HepG2 (cell line): ENCODE data around the gene PPP4R3A. TPM values are rescaled to one million over a fixed set of nuclear protein-coding genes. Genes with fewer than 3 reads are reported as not detected.

Source experiments
- ATF7 ChIP-seq, 2 experiments: fragments of 450-650 bp in 1 of 2; sonication (generic) in 1 of 2; formaldehyde crosslinking in 1 of 2; IDR thresholded peaks; 2 replicates each; pipeline versions ENCODE4 v1.4.0 to v1.6.1; 2016 to 2020; ENCODE audit warnings: antibody characterized with exemption in 1 of 2, mild to moderate bottlenecking in 1 of 2, missing genetic modification reagents in 1 of 2
- PTBP1 ChIP-seq: fragments of 200-400 bp; formaldehyde crosslinking; IDR thresholded peaks from 2 replicates; pipeline ENCODE4 v1.6.1; 2018; ENCODE audit warnings: low read length, low read depth; ENCODE audit not compliant: poor library complexity, severe bottlenecking
- REPIN1 ChIP-seq: sonication (generic); formaldehyde crosslinking; IDR thresholded peaks from 2 replicates; pipeline ENCODE4 v1.8.0; 2022; ENCODE audit warnings: missing genetic modification reagents, low read depth, mild to moderate bottlenecking, borderline replicate concordance
- ZNF224 ChIP-seq: sonication (generic); formaldehyde crosslinking; IDR thresholded peaks from 2 replicates; pipeline ENCODE4 v1.5.0; 2020; ENCODE audit warnings: mild to moderate bottlenecking, missing genetic modification reagents
- ZNF335 ChIP-seq: sonication (generic); formaldehyde crosslinking; IDR thresholded peaks from 2 replicates; pipeline ENCODE4 v1.4.0; 2020; ENCODE audit warnings: missing genetic modification reagents
- ZNF530 ChIP-seq: sonication (generic); formaldehyde crosslinking; IDR thresholded peaks from 2 replicates; pipeline ENCODE4 v1.5.0; 2020; ENCODE audit warnings: low read depth, mild to moderate bottlenecking, missing genetic modification reagents
- ZNF546 ChIP-seq: sonication (generic); formaldehyde crosslinking; conservative IDR thresholded peaks from 2 replicates; pipeline ENCODE4 v1.8.1; 2023; ENCODE audit warnings: mild to moderate bottlenecking, missing genetic modification reagents
- polyA plus RNA-seq, 8 experiments: library from polyadenylated mRNA; depleted of rRNA in 3 of 8; stranded (reverse) in 7 of 8; unstranded in 1 of 8; fragments of >200 nt; fragmentation: Illumina TruSeq in 4 of 8; extraction: Trizol in 4 of 8; gene quantifications; 2 replicates each; pipeline versions ENCODE4 v1.2.1 to v1.2.3, GENCODE V29; 2011 to 2016; ENCODE audit warnings: low read depth in 4 of 8, missing spikeins in 1 of 8, mixed read lengths in 1 of 8; ENCODE audit not compliant: insufficient read depth in 1 of 8
- total RNA-seq, 5 experiments: library from RNA; depleted of rRNA; stranded (reverse); fragments of >200 nt; fragmentation: Illumina TruSeq; extraction: Trizol; gene quantifications; 2 replicates each; pipeline ENCODE4 v1.2.3, GENCODE V29; 2016; ENCODE audit warnings: low read depth in 1 of 5
- TF ChIP-seq, protein P1 (sequence below): sonication (generic); formaldehyde crosslinking; IDR thresholded peaks from 2 replicates; pipeline ENCODE4 v1.4.0; 2020; ENCODE audit warnings: mild to moderate bottlenecking, missing genetic modification reagents
- TF ChIP-seq, protein P2 (sequence below): sonication (generic); formaldehyde crosslinking; IDR thresholded peaks from 2 replicates; pipeline ENCODE4 v1.4.0; 2020; ENCODE audit warnings: missing genetic modification reagents, borderline replicate concordance
- TF ChIP-seq, protein P3 (sequence below): IDR thresholded peaks from 2 replicates; pipeline ENCODE4 v1.6.1; 2012; ENCODE audit warnings: low read length, improper control_type of control experiment
- TF ChIP-seq, protein P4 (sequence below): sonication (generic); formaldehyde crosslinking; IDR thresholded peaks from 2 replicates; pipeline ENCODE4 v1.4.0; 2020; ENCODE audit warnings: missing genetic modification reagents, borderline replicate concordance

PPP4R3A gene
- total and polyA plus RNA-seq, 2 of the 13 experiments (the other 11 are each of a cell fraction or from before 2014, with no cell fraction given) = 22.5 to 57.4 TPM

DNA sequence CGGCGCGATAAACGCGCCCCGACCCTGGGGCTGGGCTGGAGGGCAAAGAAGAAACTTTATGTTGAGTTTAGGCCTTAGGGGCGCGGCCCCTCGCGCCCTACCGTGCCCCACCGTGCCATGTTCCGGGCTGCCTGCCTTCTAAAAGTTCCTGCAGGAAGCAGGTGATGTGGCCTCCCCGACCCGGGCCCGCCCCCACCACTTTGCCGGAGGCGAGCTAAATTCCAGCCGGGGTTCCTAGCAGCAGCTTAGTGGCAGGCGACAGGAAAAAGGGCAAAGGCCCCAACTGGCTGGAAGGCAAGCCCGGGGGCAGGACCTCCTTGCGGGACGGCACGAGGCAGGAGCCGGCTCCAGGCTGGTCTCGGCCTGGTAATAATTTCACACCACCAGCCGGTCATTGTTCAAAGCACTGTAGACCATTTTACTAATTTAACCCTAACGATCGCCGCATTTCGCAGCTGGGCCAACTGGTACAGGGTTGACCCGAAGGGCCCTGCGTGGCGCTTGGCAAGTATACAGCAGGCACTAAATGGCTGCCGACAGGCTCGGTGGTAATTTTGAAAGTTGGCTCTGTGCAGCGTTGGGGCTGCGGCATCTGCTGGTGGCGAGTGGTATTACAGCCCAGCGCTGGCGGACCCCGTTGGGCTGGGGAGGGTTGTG is 91.6 kb downstream of the PPP4R3A start (continued):
- TF ChIP-seq, protein P1, sequence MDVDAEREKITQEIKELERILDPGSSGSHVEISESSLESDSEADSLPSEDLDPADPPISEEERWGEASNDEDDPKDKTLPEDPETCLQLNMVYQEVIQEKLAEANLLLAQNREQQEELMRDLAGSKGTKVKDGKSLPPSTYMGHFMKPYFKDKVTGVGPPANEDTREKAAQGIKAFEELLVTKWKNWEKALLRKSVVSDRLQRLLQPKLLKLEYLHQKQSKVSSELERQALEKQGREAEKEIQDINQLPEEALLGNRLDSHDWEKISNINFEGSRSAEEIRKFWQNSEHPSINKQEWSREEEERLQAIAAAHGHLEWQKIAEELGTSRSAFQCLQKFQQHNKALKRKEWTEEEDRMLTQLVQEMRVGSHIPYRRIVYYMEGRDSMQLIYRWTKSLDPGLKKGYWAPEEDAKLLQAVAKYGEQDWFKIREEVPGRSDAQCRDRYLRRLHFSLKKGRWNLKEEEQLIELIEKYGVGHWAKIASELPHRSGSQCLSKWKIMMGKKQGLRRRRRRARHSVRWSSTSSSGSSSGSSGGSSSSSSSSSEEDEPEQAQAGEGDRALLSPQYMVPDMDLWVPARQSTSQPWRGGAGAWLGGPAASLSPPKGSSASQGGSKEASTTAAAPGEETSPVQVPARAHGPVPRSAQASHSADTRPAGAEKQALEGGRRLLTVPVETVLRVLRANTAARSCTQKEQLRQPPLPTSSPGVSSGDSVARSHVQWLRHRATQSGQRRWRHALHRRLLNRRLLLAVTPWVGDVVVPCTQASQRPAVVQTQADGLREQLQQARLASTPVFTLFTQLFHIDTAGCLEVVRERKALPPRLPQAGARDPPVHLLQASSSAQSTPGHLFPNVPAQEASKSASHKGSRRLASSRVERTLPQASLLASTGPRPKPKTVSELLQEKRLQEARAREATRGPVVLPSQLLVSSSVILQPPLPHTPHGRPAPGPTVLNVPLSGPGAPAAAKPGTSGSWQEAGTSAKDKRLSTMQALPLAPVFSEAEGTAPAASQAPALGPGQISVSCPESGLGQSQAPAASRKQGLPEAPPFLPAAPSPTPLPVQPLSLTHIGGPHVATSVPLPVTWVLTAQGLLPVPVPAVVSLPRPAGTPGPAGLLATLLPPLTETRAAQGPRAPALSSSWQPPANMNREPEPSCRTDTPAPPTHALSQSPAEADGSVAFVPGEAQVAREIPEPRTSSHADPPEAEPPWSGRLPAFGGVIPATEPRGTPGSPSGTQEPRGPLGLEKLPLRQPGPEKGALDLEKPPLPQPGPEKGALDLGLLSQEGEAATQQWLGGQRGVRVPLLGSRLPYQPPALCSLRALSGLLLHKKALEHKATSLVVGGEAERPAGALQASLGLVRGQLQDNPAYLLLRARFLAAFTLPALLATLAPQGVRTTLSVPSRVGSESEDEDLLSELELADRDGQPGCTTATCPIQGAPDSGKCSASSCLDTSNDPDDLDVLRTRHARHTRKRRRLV (CRISPR knock-in tag) = no peak
- TF ChIP-seq, protein P2, sequence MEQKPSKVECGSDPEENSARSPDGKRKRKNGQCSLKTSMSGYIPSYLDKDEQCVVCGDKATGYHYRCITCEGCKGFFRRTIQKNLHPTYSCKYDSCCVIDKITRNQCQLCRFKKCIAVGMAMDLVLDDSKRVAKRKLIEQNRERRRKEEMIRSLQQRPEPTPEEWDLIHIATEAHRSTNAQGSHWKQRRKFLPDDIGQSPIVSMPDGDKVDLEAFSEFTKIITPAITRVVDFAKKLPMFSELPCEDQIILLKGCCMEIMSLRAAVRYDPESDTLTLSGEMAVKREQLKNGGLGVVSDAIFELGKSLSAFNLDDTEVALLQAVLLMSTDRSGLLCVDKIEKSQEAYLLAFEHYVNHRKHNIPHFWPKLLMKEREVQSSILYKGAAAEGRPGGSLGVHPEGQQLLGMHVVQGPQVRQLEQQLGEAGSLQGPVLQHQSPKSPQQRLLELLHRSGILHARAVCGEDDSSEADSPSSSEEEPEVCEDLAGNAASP (CRISPR knock-in tag) = 0 out of 2 replicates have a peak, but pooled peaks have one; percentile 21
- TF ChIP-seq ZNF224 (CRISPR knock-in tag) (peak; percentile 57; the same call in 1 of the 2 replicates), PTBP1 (no peak), ZNF530 (no peak), REPIN1 (no peak), ATF7 (IDR thresholded peaks at IDR 0.05) (no peak), ATF7 (CRISPR knock-in tag; IDR thresholded peaks at IDR 0.05) (0 out of 2 replicates have a peak, but pooled peaks have one; percentile 29), ZNF546 (CRISPR knock-in tag) (no peak), ZNF335 (CRISPR knock-in tag) (no peak)
- TF ChIP-seq, protein P3, sequence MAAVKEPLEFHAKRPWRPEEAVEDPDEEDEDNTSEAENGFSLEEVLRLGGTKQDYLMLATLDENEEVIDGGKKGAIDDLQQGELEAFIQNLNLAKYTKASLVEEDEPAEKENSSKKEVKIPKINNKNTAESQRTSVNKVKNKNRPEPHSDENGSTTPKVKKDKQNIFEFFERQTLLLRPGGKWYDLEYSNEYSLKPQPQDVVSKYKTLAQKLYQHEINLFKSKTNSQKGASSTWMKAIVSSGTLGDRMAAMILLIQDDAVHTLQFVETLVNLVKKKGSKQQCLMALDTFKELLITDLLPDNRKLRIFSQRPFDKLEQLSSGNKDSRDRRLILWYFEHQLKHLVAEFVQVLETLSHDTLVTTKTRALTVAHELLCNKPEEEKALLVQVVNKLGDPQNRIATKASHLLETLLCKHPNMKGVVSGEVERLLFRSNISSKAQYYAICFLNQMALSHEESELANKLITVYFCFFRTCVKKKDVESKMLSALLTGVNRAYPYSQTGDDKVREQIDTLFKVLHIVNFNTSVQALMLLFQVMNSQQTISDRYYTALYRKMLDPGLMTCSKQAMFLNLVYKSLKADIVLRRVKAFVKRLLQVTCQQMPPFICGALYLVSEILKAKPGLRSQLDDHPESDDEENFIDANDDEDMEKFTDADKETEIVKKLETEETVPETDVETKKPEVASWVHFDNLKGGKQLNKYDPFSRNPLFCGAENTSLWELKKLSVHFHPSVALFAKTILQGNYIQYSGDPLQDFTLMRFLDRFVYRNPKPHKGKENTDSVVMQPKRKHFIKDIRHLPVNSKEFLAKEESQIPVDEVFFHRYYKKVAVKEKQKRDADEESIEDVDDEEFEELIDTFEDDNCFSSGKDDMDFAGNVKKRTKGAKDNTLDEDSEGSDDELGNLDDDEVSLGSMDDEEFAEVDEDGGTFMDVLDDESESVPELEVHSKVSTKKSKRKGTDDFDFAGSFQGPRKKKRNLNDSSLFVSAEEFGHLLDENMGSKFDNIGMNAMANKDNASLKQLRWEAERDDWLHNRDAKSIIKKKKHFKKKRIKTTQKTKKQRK = no peak
- TF ChIP-seq, protein P4, sequence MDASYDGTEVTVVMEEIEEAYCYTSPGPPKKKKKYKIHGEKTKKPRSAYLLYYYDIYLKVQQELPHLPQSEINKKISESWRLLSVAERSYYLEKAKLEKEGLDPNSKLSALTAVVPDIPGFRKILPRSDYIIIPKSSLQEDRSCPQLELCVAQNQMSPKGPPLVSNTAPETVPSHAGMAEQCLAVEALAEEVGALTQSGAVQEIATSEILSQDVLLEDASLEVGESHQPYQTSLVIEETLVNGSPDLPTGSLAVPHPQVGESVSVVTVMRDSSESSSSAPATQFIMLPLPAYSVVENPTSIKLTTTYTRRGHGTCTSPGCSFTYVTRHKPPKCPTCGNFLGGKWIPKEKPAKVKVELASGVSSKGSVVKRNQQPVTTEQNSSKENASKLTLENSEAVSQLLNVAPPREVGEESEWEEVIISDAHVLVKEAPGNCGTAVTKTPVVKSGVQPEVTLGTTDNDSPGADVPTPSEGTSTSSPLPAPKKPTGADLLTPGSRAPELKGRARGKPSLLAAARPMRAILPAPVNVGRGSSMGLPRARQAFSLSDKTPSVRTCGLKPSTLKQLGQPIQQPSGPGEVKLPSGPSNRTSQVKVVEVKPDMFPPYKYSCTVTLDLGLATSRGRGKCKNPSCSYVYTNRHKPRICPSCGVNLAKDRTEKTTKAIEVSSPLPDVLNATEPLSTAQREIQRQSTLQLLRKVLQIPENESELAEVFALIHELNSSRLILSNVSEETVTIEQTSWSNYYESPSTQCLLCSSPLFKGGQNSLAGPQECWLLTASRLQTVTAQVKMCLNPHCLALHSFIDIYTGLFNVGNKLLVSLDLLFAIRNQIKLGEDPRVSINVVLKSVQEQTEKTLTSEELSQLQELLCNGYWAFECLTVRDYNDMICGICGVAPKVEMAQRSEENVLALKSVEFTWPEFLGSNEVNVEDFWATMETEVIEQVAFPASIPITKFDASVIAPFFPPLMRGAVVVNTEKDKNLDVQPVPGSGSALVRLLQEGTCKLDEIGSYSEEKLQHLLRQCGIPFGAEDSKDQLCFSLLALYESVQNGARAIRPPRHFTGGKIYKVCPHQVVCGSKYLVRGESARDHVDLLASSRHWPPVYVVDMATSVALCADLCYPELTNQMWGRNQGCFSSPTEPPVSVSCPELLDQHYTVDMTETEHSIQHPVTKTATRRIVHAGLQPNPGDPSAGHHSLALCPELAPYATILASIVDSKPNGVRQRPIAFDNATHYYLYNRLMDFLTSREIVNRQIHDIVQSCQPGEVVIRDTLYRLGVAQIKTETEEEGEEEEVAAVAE (CRISPR knock-in tag) = 0 out of 2 replicates have a peak, but pooled peaks have one; percentile 6
